ENCODE results near the gene GALE.

Gene GALE

DNA sequence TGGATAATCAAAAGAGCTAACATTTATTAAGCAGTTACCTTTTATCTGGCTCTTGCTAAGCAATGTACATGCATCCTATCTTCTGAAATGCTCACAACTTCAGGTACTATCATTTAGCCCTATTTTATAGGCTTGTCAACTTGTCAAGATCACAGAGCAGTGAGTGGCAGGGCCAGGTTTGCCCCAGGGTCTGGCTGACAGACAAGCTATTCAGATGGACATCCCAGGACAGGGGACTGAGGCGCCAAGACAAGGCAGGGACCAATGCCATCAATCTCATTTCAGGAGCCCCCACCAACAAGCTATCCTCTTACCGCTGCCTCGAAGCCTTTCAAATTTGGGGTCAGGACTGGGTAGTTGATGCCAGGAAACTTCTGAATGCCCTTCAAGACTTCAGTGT is 15.8 kb upstream of the GALE start:
- Histone ChIP-seq H3K36me3 (ENCODE audit: insufficient read depth, low read length) (peaks cover 30% of the 10 kb centered on the region; the same call in 1 of the 2 replicates), H3K9me2 (ENCODE audit: low read depth, low read length) (no peaks in the 10 kb centered on the region), H3K9me3 (ENCODE audit: low read length) (no peaks in the 10 kb centered on the region), H3K27ac (ENCODE audit: low read depth, low read length, poor library complexity, severe bottlenecking) (no peak overlapping the region), H2AFZ (ENCODE audit: low read length) (no peak overlapping the region), H4K20me1 (ENCODE audit: insufficient read depth, low read length) (no peaks in the 10 kb centered on the region), H3K27me3 (ENCODE audit: insufficient read depth, low read length) (no peaks in the 10 kb centered on the region), H3K4me3 (ENCODE audit: low read depth, low read length, poor library complexity, severe bottlenecking) (no peak overlapping the region), H3K79me2 (ENCODE audit: insufficient read depth, low read length) (no peaks in the 10 kb centered on the region), H3K4me1 (ENCODE audit: insufficient read depth, low read length, severe bottlenecking) (no peaks in the 10 kb centered on the region), H3K9ac (ENCODE audit: low read length) (no peak overlapping the region), H3F3A (ENCODE audit: insufficient read depth, low read length) (no peaks in the 10 kb centered on the region), H3K4me2 (ENCODE audit: low read length) (no peak overlapping the region)
- TF ChIP-seq, protein P1, sequence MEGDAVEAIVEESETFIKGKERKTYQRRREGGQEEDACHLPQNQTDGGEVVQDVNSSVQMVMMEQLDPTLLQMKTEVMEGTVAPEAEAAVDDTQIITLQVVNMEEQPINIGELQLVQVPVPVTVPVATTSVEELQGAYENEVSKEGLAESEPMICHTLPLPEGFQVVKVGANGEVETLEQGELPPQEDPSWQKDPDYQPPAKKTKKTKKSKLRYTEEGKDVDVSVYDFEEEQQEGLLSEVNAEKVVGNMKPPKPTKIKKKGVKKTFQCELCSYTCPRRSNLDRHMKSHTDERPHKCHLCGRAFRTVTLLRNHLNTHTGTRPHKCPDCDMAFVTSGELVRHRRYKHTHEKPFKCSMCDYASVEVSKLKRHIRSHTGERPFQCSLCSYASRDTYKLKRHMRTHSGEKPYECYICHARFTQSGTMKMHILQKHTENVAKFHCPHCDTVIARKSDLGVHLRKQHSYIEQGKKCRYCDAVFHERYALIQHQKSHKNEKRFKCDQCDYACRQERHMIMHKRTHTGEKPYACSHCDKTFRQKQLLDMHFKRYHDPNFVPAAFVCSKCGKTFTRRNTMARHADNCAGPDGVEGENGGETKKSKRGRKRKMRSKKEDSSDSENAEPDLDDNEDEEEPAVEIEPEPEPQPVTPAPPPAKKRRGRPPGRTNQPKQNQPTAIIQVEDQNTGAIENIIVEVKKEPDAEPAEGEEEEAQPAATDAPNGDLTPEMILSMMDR (IDR thresholded peaks at IDR 0.05; ENCODE audit: low read length), result no peak

DNA sequence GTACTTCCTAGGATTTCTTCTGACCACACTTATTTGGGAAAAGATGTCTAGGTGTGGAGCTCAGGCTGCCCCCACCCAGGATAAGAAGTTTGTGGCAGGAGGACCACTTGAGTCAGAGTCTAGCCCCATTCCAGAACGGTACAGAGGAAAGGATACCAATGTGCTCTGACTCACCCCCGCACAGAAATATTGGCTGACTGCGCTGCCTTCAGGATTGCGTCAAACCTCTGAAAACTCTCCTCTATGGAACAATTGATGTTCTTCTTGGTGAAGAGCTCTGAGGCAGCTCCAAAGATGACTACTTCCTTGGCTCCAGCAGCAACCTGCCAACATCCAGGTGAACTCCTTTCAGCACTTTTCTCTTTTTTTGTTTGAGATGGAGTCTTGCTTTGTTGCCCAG is 13.5 kb upstream of the GALE start:
- TF ChIP-seq, protein P1 (IDR thresholded peaks at IDR 0.05; ENCODE audit: low read length), result no peak
- no peak for TF ChIP-seq EZH2 (IDR thresholded peaks at IDR 0.05; ENCODE audit: borderline replicate concordance, low read length)

DNA sequence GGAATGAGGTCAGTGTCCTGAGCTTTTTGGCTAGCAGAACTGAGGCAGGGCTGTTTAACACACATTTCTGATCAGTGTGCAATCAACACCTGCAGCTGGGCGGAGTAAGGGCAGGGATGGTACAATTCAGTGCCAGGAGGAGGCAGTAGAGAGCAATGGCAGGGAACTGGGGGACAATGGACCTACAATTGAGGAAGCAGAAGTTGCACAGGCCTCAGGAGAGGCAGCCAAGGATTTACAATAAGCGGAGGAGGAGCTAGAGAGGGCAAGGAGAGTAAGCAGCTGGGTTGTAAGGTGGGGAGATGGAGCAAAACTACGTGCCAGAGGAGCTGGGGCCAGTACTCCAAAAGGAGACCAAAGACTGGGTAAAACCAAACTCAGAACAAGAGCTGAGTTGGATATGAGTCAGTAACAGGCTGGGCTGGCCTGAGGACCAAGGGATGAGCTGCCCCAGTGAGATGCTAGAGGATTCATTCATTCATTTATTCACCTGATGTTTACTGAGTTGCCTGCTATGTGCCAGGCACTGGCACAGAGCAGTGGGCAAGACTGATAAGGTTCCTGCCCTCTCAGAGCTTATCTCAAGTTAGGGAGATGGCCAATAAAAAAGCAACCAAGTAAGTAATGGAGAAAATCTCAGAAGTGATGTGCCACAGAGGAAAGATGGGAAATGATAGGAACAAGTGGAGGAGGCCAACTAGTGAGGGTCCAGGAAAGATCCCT is 10.4 kb upstream of the GALE start:
- no peaks in the 10 kb centered on the region for H4K20me1 ChIP-seq (ENCODE audit: insufficient read depth, low read length)

More for the DNA sequence above, 13.5 kb upstream of the GALE start:
- H3K9me3 ChIP-seq (ENCODE audit: low read length), result no peaks in the 10 kb centered on the region
- no peak overlapping the region for H3K9ac ChIP-seq (ENCODE audit: low read length)
- H3K36me3 ChIP-seq (ENCODE audit: insufficient read depth, low read length), result peaks cover 28% of the 10 kb centered on the region; the same call in 1 of the 2 replicates
- no peaks in the 10 kb centered on the region for H3K27me3 ChIP-seq (ENCODE audit: insufficient read depth, low read length)
- H3K4me3 ChIP-seq (ENCODE audit: low read depth, low read length, poor library complexity, severe bottlenecking), result no peak overlapping the region
- no peaks in the 10 kb centered on the region for H3K9me2 ChIP-seq (ENCODE audit: low read depth, low read length)
- H2AFZ ChIP-seq (ENCODE audit: low read length), result no peak overlapping the region
- no peaks in the 10 kb centered on the region for H3F3A ChIP-seq (ENCODE audit: insufficient read depth, low read length)
- peaks cover 13% of the 10 kb centered on the region for H3K4me1 ChIP-seq (ENCODE audit: insufficient read depth, low read length, severe bottlenecking)
- H3K79me2 ChIP-seq (ENCODE audit: insufficient read depth, low read length), result no peaks in the 10 kb centered on the region
- H3K27ac ChIP-seq (ENCODE audit: low read depth, low read length, poor library complexity, severe bottlenecking), result no peak overlapping the region
- no peaks in the 10 kb centered on the region for H4K20me1 ChIP-seq (ENCODE audit: insufficient read depth, low read length)
- H3K4me2 ChIP-seq (ENCODE audit: low read length), result no peak overlapping the region

More for the DNA sequence above, 10.4 kb upstream of the GALE start:
- no peak overlapping the region for H2AFZ ChIP-seq (ENCODE audit: low read length)
- peak overlapping the region; percentile 8; the same call in 1 of the 2 replicates for H3K9ac ChIP-seq (ENCODE audit: low read length)
- no peaks in the 10 kb centered on the region for H3K9me3 ChIP-seq (ENCODE audit: low read length)
- peak overlapping the region; percentile 37 for H3K27ac ChIP-seq (ENCODE audit: low read depth, low read length, poor library complexity, severe bottlenecking)
- no peaks in the 10 kb centered on the region for H3K27me3 ChIP-seq (ENCODE audit: insufficient read depth, low read length)
- H3K79me2 ChIP-seq (ENCODE audit: insufficient read depth, low read length), result no peaks in the 10 kb centered on the region
- peaks cover 13% of the 10 kb centered on the region for H3K4me1 ChIP-seq (ENCODE audit: insufficient read depth, low read length, severe bottlenecking)
- TF ChIP-seq, protein P1 (IDR thresholded peaks at IDR 0.05; ENCODE audit: low read length), result peak; percentile 97
- no peak for TF ChIP-seq EZH2 (IDR thresholded peaks at IDR 0.05; ENCODE audit: borderline replicate concordance, low read length)
- H3K4me2 ChIP-seq (ENCODE audit: low read length), result no peak overlapping the region
- no peaks in the 10 kb centered on the region for H3K9me2 ChIP-seq (ENCODE audit: low read depth, low read length)
- no peaks in the 10 kb centered on the region for H3F3A ChIP-seq (ENCODE audit: insufficient read depth, low read length)
- no peak overlapping the region for H3K4me3 ChIP-seq (ENCODE audit: low read depth, low read length, poor library complexity, severe bottlenecking)
- H3K36me3 ChIP-seq (ENCODE audit: insufficient read depth, low read length), result peaks cover 12% of the 10 kb centered on the region; the same call in 1 of the 2 replicates

Data from OCI-LY1 (cell line).